ENCODE results near the gene CAMSAP1.

- TF ChIP-seq CTCF (IDR thresholded peaks at IDR 0.05) = no peak
- TF ChIP-seq POLR2AphosphoS5 (IDR thresholded peaks at IDR 0.05; ENCODE audit: low read depth, low read length) = no peak
- TF ChIP-seq, protein P1, sequence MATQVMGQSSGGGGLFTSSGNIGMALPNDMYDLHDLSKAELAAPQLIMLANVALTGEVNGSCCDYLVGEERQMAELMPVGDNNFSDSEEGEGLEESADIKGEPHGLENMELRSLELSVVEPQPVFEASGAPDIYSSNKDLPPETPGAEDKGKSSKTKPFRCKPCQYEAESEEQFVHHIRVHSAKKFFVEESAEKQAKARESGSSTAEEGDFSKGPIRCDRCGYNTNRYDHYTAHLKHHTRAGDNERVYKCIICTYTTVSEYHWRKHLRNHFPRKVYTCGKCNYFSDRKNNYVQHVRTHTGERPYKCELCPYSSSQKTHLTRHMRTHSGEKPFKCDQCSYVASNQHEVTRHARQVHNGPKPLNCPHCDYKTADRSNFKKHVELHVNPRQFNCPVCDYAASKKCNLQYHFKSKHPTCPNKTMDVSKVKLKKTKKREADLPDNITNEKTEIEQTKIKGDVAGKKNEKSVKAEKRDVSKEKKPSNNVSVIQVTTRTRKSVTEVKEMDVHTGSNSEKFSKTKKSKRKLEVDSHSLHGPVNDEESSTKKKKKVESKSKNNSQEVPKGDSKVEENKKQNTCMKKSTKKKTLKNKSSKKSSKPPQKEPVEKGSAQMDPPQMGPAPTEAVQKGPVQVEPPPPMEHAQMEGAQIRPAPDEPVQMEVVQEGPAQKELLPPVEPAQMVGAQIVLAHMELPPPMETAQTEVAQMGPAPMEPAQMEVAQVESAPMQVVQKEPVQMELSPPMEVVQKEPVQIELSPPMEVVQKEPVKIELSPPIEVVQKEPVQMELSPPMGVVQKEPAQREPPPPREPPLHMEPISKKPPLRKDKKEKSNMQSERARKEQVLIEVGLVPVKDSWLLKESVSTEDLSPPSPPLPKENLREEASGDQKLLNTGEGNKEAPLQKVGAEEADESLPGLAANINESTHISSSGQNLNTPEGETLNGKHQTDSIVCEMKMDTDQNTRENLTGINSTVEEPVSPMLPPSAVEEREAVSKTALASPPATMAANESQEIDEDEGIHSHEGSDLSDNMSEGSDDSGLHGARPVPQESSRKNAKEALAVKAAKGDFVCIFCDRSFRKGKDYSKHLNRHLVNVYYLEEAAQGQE (IDR thresholded peaks at IDR 0.05; ENCODE audit: insufficient read depth in 1 of 2, low read depth in 2 of 2, low read length in 1 of 2) = no peak
- TF ChIP-seq SIN3A (IDR thresholded peaks at IDR 0.05; ENCODE audit: borderline replicate concordance, insufficient read depth, low read depth, low read length) = no peak
- no peak for TF ChIP-seq TCF7L2 (IDR thresholded peaks at IDR 0.05; ENCODE audit: low read depth, low read length)
Observed at GRCh38 chr9:135821733-135822373, 85.5 kb downstream of the CAMSAP1 start.
